Stimulated activated CD8-positive, alpha-beta memory T cell treated with anti-CD3 and anti-CD28 coated beads, Interleukin-7, amount 100 ng/mL, for 48 hours (primary cell): ENCODE data around the gene GPD1.
A peak's percentile ranks its signal among the peaks of the same experiment; 100 is the strongest.

Experiments
- DNase-seq, 2 donors: peaks; one replicate each; pipeline ENCODE4 v3.0.0-alpha.2; 2020; ENCODE audit warnings: low read depth in 1 of 2; ENCODE audit errors: extremely low read depth in 1 of 2

GPD1 gene

DNA sequence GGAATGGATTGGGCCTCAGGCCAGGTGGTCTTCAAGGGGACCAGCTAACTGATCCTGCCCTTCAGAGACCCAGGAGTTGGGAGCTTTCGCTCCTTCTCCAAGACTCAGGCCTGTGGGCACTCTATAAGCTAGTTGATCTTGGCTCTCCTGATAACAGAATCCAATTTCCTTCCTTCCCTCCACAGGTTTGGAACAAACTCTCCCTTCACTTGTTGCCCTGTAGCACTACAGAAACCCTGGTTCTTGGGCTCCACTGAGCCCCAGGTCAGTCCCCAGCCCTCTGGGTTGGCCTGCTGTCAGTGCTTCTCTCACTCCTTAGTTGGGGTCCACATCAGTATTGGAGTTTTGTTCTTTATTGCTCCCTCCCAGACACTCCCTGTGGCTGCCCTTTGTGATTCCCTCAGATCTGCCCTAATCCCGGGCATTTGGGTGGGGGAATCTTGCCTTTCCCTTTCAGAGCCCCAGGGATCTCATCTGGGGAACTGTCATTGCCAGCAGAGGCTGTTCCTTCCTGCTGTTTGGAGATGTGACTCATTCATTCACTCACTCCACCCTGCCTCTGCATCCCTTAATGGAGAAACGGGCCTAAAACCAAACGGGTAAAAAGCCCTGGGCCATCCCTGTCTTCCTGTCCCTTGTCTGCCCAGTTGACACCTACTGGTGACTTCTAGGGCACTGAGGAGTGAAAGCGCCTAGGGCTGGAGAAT is 4.4 kb upstream of the GPD1 start:
- no peak for DNase-seq

DNA sequence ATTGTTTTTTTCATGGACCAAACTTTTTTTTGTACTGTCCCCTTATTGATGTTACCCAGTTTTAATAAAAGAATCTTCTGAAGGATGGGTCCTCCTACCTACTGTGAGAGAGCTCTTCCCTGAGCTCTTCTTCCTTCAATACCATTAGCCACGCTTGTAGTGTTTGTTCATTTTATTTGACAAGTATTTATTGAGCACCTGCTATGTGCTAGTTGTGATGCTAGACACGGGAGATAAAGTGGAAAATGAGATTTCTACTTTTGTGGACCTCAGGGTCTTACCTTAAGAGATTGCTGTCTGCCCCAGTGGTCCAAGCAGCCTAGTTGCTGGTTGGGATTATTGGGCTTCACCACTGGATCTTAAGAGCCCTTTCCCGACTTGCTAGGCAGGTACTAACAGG is 3.2 kb upstream of the GPD1 start:
- DNase-seq: no peak

DNA sequence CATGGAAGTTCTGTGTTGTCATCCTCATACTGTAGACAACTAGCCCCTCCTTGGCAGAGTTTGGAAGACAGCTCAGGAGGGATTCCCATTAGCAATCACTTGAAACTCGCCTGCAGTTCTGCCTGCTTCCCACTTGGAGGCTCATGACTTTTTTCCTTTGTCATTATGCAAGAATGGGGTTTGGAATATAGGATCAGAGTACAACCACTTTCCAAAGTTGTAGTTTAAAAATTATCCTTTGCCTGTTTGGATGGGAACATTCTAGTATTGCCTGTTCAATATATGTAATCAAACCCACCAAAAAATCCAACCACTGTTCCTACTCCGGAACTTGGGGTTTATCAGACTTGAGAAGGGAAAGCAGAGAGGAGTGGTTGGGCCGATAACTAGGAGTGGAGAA is 2.1 kb upstream of the GPD1 start:
- no peak for DNase-seq

DNA sequence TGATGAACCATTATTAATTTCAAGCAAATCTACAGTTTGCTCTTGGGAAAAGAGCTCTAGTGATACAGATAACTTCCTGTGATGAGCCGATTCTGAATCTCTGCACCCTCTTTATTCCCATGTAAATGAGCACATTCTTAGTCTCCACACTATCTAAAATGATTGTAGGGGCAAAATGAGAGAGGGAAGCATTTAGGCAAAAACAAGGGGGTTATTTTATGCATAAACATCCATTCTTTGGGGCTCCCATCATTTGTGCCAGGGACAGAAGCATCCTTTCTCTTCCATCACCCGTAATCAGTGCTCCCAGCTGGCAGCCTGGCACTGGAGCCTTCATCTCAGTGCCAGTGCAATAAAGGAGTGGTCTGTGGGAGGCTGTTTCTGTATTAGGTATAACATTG is 1.7 kb upstream of the GPD1 start:
- no peak for DNase-seq

DNA sequence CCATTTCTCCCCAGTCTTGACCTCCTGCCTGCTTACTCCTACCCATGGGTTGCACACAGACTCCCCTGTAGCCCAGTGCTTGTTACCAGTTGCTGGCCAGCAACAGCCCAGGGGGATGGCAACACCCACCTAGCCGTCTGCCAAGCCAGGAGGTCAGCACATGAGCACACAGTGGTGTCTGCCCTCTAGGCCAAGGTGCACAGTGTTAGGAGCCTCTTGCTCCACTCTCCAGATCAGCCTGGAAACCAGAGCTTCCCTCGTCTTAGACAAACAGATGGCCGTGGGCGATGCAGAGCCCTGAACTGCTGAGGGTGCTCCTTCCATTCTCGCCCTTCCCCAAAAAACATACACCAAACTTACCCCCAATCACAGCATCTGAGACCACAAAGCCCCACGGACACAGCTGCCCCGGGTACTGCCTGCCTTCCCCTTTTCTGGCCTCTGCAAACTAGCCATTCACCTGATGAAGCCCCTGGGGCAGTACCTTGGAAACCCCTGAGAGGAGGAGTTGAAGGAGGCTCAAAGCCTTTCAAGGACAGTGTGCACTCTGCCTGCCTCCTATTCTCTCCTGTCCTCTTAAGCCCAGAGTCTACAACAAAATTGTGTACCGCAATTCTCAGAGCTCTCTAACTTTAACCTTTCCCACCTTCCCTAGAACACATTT is 1.0 kb upstream of the GPD1 start:
- no peak for DNase-seq

DNA sequence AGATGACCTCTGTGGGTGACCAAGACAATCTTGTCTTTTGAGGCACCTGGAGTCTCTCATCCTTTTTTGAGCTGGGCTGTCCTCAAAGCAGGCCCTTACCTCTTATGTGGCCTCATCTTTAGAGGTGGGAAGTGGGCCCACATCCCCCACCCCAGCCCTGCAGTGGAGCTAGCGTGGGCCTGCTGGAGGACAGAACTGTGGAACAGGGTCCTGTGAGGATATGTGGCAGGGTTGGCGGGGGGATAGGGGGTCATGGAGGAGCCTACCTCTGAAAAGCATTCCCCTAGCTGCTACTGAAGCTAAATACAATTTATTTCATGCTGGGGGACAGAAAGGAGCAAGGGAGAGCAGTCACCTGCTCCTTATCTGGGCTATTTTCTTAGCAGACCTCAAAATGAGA is 457 bp upstream of the GPD1 start:
- no peak for DNase-seq

DNA sequence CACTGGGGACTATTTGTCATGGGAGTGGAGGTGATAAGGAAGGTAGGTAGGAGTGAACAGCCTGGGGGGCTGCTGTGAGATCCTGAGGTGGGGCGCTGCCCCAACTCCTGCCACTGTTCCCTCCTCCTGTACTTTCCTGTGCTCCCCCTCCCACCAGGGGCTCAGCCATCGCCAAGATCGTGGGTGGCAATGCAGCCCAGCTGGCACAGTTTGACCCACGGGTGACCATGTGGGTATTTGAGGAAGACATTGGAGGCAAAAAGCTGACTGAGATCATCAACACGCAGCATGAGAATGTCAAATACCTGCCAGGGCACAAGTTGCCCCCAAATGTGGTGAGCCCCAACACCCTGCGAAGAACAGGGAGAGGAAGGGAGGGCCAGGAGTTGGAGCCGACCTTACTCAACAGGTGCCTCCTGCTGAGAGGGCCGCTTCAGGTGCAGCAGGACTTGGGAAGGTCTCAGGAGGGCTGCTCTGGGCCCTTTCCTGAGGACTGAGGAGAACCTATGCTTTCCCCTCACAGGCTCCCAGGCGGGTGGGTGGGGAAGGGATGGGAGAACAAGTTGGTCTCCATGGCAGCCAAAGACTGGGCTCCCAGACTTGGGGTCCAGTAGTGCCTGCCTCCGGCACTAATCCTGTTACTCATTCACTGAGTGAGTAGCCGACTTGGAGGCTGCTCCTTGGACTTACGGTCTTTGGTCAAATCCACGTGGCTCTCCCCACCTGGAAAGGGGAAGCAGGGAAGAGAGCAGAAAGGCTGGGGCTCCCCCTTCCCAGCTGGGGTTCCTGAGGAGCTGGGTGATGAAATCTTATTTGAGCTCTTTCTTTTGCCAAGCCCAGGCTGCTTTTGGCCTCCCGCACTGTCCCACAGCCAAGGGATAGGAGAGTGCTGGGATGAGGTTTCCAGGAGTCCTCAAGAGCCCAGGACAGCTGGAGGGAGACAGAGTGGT is 884 bp downstream of the GPD1 start:
- DNase-seq: no peak

DNA sequence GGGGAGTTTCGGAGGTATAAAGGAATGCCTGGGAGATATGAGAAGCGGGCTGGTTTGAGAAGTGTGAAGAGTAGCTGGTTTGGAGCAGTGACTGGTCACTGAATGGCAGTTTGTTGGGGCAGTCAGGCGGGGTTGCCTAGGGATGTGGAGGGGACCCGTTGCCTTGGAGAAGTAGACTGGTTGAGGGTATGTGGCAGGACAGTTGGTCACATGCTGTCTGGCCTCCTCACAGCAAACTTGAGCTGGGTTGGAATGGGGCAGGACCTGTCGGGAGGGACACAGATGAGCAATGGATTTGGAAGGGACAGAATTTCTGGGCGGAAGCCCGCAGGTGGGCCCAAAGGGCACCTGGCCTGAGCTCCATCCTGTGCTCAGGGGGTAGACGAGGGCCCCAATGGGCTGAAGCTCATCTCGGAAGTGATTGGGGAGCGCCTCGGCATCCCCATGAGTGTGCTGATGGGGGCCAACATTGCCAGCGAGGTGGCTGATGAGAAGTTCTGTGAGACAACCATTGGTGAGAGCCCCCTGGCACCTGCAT is 2.2 kb downstream of the GPD1 start:
- DNase-seq: no peak

DNA sequence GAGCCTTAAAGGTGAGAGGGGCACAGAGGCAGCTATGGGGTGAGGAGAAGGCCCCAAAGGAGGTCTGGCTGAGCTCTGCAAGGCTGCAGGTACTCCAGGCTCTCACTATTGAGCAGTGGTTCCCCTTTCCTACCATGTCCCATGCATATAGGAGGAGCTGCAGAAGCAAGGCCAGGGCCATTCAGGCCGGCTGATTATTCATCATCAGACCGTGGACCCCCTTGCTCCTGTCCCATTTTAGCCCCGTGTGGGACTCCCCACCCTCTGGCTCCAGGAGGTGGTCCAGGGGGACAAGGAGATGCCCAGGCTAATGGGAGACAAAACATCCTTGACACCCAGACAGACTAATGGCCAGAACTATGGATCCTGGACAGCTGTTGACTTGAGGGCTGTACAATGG is 3.1 kb downstream of the GPD1 start:
- no peak for DNase-seq

DNA sequence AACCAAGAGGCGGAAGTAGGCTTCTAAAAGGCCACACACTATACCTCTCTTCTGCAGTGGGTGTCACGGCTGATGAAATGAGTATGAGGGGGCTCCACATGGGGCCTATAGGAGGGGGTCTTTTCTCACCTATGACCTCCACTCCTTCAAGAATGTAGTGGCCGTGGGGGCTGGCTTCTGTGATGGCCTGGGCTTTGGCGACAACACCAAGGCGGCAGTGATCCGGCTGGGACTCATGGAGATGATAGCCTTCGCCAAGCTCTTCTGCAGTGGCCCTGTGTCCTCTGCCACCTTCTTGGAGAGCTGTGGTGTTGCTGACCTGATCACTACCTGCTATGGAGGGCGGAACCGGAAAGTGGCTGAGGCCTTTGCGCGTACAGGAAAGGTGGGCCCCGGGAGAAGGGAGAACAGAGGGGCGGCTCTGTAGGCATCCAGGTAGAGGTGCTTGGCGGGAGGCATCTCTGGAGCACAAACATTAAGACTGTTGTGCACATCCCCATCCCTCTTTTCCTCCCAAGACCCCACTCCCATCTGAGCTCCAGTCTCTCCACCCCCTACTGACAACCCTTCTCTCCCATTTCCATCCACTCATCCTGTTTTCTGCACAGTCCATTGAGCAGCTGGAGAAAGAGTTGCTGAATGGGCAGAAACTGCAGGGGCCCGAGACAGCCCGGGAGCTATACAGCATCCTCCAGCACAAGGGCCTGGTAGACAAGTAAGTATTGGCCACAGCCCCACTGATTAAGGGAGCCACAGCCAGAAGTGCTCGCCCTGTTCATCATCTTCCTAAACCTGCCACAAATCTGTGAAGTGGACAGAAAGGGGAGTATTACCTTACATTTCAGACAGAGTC is 3.8 kb downstream of the GPD1 start:
- no peak for DNase-seq

DNA sequence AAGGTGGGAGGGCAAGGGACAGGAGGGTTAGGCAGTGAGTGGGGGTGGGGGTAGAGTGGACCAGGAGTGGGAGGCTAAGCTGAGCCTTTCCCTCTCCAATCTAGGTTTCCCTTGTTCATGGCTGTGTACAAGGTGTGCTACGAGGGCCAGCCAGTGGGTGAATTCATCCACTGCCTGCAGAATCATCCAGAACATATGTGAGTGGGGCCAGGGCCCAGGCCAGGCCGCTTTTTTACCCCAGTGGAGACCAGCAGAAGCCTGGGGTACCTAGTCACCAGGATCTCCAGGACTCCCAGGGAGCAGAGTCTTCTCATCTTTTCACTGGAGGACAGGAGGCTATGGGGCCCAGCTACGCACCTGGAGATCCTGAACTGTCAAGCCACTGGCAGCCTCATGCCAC is 5.5 kb downstream of the GPD1 start:
- DNase-seq: no peak

DNA sequence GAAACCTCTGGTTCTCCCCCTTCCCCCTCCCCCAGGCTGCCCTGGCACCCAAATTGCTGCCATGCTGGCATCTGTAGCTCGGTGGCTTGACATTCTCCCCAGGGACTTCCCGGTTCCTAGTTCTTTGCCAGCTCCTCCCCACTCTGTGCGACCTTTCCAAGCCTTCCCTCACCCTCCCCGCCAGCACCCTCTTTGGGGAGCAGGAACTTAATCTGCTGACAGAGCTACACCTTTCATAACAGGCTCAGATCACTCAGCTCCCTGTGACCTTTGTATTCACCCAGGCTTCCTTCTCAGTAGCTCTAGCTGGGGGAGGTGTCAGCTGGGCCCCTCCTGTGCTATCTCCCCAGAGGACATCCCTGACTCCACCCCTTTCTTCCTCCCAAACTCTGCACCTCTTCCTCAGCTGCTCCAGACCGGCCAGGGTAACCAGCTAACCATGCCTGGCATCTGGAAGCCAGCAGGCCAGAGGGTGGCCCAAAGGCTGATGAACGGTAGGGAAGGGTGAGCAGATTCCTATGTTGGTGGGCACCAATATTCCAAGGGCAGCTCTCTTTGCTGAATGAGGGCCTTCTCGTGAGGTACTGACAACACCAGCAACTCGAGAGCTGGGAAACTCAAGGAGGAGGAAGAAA is 6.4 kb downstream of the GPD1 start:
- DNase-seq: no peak

DNA sequence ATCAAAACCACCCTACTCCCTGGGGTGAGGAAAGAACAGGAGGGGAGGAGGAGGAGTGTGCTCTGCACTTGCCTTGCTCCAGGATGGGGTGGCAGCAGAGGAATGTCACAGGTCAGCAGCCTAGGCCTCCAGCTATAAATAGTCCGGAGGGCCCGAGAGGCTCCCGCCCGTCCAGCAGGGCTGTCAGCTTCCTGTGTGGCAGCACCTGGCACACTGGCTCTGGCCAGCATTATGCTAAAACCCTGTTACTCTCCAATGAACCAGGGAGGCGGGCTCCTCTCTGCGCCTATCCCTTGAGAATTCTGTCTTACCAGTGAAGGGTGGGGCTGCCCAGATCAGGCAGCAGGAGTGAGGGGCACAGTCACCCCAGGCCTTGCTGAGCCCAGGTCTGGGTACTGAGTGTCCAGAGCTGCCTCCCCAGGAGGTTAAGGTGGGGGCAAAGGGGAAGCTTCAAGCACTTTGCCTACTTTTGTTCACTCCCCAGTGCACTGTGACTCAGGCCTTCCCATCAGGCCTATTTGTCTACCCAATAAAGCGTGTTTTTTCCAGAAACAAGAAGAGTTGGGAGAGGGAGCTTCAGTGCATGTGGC is 7.0 kb downstream of the GPD1 start:
- no peak for DNase-seq

DNA sequence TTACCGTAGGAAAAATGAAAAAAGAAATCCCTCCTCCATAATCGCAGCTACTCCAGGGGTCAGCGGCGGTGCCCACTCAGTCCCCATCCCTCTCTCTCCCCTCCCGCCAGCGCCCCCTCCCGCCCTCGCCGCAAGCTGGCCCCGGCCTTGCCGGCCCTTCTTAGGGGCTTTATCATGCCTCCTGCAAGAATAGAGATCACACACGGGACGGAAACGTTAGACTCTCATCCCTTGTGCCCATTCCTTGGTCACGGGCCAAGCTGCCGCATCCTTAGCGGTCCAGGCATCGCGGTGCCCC is 7.5 kb downstream of the GPD1 start:
- no peak for DNase-seq

DNA sequence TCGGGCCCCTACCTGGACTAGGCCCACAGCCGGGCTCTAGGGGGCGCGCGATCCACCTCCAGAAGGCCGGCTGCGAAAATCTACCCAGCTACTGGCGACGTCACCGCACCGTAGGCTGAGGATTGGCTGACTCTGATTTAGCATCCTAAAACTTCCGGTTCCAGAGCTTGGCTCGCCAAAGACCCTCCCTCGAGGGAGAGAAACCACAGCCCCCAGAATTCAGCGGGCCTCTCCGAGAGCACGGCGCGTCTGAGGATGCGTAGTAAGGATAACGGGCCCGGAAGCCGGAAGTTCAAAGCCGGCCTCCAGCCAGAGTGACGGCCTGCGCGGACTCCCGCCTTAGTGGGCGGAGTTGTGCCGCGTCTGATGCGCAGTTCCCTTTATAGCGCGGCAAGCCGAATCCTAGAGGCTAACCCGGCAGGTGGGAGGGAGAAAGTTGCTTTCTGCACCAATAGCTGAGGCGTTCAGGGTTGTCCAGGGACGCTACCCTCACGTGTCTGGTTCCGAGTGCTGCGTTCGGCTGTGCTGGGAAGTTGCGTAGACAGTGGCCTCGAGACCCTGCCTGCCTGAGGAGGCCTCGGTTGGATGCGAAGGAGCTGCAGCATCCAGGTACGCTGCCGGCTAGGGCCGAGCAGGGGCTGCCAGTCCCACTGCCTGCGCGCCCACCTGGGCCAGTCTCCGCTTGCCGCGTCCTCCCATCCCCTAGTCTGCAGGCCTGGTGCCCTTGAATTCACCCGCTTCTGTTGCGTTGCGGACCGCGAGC is 8.1 kb downstream of the GPD1 start, which contains the start of gene COX14:
COX14 (plus strand) TSS at position 544 of the 763 bp plus-strand sequence. CDS start 7,808 bp downstream, outside the sequence.
- DNase-seq: peak; percentile 98

DNA sequence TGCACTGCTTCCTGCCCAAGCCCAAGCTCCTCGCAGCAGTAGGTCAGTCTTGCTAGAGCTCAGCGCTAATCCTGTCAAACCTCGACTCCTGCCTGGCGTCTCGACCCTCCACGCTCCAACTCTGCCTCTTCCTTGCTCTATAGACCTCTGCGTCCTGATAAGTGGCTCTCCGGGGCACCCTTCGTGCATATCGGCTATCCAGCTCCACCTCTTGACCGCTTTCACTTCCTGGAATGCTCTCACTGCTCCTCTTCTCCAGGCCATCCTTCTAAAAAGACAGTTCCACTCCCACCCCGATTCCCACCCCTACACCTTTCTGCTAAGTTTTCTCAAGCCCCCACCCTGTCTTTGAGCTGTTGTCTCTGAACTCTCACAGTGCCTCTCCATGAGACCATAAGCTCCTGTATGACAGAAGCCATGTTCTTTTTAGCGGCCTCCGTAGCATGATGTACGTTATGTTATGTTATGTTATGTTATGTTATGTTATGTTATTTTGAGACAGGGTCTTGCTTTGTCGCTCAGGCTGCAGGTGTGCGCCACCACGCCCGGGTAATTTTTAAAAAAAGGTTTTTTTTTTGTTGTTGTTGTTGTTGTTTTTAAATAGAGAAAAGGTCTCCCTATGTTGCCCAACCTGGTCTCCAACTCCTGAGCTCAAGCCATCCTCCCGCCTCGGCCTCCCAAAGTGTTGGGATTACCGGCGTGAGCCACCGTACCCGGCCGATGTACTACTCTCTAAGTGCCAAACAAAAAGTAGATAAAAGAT is 8.8 kb downstream of the GPD1 start:
- DNase-seq: no peak

DNA sequence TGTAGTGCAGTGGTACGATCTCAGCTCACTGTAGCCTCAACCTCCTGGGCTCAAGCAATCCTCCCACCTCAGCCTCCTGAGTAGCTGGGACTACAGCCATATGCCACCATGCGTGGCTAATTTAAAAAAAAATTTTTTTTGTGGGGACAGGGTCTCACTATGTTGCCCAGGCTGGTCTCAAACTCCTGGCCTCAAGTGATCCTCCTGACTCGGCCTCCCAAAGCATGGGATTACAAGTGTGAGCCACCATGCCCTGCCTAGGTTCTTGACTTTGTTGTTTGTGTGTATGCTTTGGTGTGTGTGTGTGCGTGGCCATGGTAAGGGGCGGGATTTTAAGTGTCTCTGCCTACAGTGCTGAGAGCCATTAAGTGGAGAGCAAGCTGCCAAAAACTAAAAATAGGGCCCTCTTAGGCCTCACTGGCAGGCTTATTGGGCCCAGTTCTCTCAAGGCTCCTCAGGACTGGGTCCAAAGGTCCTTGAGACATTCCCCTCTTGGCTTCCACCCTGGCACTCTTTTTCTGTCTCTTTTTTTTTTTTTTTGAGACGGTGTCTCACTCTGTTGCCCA is 13.3 kb downstream of the GPD1 start:
- DNase-seq: no peak

DNA sequence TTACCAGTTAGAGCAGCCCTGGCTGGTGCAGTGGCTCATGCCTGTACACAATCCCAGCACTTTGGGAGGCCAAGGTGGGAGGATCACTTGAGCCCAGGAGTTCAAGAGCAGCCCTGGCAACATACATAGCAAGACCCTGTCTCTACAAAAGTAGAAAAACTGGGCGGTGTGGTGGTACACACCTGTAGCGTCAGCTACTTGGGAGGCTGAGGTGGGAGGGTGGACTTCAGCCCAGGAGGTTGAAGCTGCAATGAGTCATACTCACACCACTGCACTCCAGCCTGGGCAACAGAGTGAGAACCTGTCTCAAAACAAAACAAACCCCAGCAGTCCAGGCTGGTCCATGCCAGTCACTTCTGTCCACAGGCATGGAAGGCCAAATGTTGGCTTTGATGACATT is 15.6 kb downstream of the GPD1 start:
- no peak for DNase-seq
